CD4-positive, alpha-beta T cell treated with Interferon gamma for 1 hour (primary cell): ENCODE results near the gene TARBP1.
A peak's percentile ranks its signal among the peaks of the same experiment; 100 is the strongest.
"Not testable (repeated sequence)": the region's sequence is repeated elsewhere in the genome, so short reads cannot be mapped to it uniquely, and the experiment has no call there.

ENCODE experiments used
- DNase-seq: peaks from one replicate; pipeline ENCODE4 v3.0.0-alpha.2; 2020

Gene TARBP1

DNA sequence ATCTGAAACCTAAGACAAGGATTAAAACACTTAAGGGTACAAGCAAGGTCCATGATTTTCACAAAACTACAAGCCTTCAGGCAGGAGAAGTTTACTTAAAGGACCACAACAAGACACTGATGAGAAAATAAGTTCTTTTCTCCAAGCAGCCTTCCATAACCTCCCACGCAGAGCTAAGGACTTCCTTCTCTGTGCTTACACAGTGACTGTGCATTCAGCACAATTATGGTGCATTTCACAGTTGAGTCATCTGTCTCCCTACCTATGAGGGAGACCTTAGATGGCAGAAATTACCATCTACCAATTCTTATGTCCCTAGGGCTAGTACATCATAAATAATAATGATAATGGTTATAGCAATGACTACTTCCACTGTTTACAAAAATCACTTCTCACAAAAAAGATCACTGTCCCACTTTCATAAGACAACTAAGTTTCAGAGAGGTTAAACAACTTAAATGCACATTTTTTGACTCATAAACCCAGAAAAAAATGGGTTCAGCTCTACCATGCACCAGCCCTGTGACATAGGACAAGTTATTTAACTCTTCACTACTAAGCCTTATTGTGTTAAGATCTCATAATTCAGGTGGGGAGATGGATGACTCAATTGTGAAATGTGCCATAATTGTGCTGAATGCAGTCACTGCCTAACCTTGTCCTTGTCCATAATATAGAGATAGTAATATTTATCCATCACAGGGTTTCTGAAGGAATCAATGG is 45.3 kb downstream of the TARBP1 start:
- no peak for DNase-seq

DNA sequence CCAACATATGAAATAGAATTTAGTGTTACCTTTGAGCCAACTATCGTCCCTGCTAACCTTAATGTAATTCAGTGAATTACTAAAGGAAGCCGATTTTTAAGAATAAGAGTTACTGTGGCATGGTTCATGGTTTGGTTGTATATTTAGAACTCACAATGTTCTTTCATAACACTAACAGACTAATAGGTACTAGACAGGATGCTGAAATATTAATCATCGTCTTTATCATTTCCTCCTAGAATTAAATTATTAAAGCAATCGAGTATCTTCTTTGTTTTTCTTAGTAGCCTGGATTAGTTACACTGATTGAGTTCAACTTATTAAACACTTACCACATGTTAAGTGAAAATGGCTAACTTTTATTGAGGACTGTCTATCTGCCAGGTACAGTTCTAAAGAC is 47.7 kb downstream of the TARBP1 start:
- DNase-seq: no peak

DNA sequence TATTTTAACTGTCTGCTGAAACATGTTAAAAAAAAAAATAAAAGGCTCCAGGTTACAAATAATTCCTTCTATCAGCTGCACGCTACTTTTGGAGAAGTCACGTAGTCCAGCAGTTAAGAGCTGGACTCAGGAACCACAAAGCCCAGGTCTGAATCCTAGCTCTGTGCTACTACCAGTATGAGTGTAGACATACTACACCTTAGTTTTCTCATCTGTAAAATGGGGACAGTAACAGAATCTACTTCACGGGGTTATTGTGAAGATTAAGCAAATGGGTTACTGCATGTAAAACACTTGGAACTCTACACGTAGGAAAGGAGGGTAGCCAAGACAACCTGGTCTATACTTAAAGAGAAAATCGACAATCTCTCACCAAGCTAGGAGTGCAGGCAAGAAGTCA is 48.3 kb downstream of the TARBP1 start:
- no peak for DNase-seq

DNA sequence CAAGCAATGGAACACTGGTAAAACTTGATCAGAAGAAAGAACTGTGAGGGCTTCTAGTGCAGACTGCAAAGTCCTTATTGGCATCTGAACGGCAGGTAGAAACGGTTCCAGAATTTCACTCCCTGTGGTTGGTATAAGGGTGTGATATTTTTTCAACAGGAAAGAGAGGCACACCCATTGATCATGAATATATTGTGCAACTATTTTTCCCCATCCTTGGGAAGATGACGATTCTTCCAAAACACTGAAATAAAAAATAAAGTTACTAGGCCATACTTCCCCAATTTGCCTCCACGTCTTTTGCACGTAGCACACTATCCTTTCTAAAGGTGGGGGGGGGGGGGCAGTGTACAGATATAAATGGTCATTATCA is 49.6 kb downstream of the TARBP1 start:
- DNase-seq: no peak

DNA sequence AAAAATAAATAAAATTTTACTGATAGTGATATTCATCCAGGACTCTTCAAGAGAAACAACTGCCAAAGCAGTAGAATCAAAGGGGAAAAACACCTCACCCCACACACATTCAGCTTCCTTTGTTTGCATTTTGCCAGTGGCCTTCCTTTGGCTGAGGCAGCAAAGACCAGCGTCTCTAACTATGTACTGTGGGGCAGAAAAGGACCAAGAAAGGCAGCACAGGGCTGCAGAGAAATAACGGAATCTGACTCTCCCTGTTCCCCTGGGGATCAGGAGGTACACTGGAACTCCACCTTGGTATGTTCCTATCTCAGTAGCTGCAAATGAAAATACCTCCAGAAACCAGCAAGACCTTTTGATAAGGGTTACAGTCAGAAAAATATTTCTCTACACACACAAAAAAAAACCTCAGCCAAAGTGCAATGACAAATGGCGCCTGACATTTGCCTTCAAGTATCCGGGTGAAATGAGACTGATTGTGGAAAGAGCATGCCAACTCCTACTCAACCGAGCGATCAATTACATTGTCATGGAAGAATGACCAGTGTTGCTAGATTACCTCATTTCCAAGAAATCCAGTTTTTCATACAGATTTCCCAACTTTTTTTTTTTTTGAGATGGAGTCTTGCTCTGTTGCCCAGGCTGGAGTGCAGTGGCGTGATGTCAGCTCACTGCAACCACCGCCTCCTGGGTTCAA is 50.9 kb downstream of the TARBP1 start:
- DNase-seq: no peak

DNA sequence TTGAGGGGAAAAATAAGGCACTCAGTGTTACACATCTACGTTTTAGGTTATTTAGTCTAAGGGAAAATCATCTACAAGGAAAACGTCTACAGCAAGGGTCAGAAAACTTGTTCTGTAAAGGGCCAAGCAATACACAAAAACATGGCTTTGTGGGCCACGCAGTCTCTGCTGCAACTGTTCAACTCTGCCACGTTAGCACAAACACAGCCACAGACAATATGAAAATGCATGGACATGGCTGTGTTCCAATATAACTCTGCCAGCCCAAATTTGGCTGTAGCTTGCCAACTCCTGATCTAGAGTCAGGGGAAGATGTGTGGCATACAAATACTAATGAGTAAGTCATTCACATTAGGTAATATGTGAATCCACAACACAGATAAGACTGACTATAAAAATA is 65.0 kb downstream of the TARBP1 start:
- DNase-seq: no peak

DNA sequence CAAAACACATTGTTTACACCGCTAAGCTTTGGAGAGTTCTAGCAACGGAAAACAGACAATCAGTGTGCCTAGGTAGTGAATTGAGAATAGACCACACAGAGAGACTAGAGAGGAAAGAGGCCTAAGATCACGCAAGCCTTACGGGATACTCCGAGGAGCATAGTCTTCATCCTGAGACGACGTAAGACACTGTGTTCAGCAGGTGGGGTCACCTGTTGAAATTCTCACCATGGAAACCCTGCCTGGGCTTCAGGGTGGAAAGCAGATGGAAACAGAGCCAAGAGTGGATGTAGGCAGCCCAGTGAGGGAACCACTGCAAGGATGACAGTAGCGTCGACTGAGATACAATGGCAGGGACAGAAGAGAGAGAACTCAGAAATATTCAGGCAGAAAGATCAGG is 65.5 kb downstream of the TARBP1 start:
- no peak for DNase-seq

DNA sequence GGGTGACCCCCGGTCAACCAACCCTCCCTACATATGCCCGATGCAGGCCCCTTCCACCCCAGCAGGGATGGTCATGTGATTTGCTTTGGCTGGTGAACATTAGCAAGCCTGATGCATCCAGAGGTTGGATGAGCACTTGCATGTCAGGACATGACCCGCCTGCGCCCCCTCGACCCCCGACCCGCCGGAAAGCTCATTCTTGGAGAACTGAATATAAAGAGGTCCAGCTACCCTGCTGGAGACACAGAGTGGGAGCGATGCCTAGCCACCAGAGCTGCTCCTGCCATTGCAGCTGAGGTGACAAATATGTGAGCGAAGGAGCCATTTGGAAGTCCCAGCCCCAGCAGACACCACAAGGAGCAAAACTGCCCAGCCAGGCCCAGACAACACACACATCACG is 66.1 kb downstream of the TARBP1 start:
- no peak for DNase-seq

DNA sequence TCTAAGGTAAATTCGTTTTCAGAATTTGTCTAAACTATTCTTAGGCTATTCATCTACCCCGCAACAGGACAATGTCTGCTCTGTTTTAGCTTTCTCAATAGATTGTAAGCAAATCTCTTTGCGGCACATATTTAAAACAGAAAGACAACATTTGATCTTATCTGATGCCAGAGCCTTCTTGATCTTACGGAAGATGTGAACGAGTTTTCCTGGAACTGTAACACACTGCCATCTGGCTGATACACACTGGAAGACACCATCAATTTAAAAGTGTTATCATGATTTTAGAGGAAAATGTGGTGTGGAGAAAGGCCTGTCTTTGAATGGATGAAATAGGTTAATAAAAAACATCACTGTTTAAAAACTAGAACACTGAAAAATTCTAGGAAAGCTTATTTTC is 69.7 kb downstream of the TARBP1 start:
- DNase-seq: peak; percentile 12

DNA sequence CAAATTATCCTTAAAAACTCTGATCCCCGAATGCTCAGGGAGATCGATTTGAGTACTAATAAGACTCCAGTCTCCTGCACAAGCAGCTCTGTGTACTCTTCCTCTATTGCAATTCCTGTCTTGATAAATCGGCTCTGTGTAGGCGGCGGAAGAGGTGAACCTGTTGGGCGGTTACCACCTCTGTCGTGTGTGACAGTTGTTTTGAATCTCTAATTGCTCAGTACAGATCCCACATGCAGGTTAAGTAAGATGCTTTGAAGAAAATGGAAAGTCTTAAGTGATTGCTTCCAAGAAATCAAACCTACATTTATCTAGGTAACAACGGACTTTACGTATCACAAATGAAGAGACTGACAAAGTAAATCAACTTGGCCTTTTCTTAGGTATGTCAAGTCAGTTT is 70.2 kb downstream of the TARBP1 start:
- peak; percentile 61 for DNase-seq

DNA sequence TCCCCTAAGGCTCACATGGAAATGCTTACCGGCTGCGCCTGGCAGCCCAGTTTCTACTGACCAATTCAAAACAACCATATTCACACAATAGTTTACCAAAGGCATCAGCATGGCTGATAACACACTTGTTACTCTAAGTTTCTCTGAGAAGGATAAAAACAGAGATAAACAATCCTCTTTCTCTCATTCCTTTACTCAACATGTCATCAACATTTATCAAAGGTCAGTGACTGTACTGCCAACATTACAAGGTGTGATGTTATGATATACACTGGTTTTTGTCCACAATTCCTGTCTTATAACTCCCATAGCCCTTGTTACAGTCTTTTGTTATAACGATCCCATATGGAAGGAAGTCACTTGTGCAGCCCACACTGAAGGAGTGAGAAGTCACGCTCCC is 72.1 kb downstream of the TARBP1 start:
- DNase-seq: no peak

DNA sequence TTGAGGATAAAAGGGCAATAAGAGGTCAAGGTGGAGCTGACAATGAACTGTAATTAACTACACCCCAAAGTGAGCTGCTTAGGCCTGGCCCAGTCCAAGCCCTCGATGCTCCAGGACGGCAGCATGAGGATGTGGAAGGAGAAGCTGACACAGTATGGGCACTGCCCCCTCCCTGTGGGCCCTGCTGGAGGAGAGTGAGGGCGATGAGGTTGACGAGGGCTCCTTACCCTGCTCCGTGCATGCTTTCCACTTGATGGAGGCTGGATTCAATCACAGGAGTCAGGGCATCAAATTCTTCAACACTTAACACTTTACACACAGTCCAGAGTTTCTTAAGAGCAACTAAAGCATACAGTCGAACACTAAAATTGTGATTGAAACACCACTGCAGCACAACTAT is 73.3 kb downstream of the TARBP1 start:
- no peak for DNase-seq

DNA sequence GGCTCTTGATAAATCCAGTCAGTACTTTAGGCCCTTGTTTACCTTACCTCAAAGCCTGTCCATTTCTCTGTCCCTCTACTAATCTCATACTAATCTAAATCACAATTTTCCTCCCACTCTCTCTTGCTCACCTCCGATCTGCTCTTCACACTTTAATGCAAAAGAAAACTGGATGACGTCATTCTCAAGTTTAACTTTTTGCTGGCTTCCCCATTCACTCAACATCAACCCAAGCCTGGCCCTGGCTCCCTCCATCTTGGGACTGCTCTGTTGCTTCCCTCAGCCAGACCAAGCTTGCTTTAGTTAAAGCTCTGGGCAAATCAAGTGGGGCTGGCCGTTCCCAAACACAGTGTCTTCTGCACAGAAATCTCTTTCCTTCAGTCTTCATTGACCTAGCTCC is 76.0 kb downstream of the TARBP1 start:
- DNase-seq: no peak

DNA sequence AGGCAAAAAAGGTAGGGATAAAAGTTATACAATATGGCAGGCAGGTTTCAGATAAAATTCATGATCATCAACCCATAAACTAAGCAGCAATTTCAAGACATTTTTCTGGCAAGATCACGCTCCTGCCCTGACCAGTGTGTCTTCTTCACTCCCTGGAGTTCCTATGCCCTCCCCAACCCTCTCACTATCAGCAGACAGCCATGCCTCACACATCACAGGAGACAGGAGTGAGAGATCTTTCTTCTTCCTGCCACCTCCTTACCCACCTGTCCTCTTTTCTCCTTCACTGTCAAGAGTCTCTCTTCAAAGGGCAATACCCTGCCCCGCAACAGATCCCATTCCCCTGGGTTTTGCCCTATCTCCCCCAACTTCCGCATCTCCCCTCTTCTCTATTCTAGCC is 77.3 kb downstream of the TARBP1 start:
- DNase-seq: no peak

DNA sequence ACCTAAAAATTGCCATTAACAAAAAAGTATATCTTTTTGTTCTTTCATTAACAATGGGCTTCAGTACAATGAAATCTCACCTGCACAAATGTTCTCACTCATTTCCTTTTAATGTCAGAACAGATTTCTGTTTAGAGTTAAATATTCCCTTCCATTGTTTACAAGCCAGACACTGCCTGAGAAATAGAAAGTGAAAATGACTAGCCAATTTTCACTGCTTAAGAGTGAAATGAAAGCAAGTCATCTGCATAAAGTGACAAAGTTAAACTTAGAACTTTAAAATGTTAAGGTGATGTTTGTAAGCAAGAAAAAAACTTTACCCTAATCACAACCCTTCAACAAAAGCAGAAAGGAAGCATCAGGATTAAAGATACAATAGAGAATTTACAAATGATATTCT is 78.2 kb downstream of the TARBP1 start:
- no peak for DNase-seq

DNA sequence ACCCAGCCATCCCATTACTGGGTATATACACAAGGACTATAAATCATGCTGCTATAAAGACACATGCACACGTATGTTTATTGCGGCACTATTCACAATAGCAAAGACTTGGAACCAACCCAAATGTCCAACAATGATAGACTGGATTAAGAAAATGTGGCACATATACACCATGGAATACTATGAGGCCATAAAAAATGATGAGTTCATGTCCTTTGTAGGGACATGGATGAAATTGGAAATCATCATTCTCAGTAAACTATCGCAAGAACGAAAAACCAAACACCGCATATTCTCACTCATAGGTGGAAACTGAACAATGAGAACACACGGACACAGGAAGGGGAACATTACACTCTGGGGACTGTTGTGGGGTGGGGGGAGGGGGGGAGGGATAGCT is 79.5 kb downstream of the TARBP1 start:
- DNase-seq: not testable (repeated sequence)

DNA sequence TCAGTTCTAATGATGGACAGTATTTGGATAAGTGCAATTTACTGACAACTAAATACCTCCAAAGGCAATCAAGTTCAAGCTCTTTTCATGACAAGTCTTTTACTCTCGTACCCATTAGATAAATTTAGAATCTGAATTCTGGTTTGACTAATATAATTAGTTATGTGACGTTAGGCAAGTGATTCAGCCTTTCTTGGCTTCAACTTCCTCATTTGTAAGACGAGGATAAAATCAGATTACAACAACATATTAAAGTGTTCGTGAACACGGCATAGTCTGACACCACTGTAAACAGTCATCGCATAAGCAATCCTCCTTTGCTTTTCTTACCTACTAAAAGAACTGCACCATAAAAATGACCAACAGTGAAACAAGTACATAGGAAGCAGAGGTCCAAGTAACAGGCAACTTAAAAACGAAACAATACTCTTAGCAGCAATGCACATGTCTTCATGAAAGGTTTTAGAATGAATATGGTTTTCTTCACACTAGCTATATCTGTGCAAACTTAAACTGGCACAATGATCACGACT is 80.1 kb downstream of the TARBP1 start:
- DNase-seq: no peak

DNA sequence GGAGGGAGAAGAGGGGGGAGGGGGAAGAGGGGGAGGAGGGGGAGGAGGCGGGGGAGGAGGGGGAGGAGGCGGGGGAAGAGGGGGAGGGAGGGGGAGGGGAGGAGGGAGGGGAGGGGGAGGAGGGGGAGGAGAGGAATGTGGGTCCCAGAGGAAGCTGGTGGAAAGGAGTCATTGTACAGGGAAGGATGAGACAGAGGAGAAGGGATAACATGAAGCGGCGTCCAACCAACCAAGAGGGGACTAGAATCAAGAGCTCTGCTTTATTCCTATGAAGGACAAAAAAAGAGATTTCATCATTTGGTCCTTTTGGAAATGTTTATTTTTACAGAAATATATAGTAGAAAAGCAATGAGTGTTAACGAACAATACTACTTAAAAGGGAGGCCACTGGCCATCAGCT is 81.2 kb downstream of the TARBP1 start:
- DNase-seq: no peak

DNA sequence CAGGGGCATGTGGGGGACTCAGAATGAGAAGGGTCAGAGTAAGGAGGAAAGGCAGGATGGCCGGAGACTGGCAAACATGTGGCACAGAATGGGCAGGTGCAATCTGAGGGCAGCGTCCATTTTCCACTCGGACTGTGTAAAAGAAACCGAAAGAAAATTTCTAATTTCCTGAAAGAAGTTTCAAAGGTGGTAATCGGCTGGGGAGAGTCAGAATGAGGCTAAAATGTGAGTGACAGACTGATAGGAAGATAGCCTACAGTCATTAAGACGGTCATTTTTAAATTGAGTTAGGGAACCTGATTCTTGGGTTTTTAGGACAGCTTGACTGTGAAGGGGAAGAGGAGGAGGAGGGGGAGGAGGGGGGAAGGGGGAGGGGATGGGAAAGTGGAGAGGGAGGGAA is 82.1 kb downstream of the TARBP1 start:
- DNase-seq: no peak

DNA sequence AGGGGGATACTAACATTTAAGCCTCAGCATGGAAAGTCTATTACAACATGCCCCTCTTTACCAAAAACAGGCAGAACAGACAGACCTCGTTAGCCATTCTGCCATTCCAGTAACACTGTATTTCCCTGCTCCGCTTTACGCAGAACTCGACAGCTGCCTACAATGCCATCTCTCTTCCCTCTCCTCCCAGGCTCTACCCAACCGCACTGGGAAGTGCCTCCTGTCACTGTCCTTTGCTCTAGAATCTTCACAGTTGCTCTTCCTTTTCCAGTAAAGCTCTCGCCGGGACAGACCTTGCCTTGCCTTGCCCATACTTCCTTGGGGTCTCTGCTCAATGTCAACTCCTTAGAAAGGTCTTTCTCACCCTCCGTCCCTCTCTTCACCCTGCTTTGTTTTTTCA is 82.9 kb downstream of the TARBP1 start:
- DNase-seq: no peak

DNA sequence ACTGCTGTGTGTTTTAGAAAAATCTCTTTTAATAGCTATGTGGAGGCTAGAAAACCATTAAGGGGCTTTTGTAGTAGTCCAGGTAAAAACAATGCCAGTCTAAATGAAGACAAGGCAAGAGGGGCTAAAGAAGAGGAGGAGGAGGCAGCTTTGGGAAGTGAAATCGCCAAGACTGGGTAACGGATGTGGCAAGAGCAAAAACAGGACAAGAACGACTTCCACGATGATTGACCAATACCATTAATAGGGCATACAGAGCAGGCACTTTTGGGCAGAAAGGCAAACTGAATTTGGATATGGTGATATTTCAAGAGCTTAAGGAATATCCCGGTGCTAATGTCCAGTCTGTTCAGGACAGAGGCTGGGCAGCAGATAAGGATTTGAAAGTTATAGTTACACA is 83.7 kb downstream of the TARBP1 start:
- DNase-seq: no peak

DNA sequence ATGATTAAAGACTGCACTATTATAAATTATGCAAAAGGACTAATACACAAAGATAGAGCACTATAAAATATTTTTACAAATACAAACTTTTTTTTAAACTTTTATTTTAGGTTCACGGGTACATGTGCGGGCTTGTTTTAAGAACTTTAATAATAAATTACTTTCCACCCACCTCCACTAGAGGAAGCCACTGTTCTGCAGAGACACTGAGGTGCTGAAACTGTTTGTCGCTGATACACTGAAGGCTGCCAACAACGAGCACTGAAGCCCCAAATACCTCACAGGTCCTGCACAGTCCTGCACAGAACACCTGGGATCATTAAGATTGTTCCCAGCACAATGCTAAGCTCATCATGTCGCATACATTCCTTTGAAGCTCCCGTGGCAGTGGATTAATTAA is 85.8 kb downstream of the TARBP1 start:
- no peak for DNase-seq

DNA sequence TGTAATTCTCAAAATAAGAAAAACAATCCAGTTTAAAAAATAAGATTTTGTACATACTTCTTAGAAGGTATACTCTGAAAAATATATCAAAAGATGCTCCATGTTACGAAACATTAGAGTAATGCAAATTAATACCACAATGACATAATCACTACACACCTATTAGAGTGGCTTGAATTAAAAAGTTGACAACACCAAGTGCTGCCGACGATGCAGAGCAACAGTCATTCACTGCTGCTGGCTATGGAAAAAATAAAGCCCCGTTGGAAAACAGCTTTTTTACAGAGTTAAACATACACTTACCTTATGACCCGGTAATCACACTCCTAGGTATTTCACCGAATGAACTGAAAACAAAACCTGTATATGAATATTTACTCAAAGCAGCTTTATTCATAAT is 90.9 kb downstream of the TARBP1 start:
- no peak for DNase-seq

DNA sequence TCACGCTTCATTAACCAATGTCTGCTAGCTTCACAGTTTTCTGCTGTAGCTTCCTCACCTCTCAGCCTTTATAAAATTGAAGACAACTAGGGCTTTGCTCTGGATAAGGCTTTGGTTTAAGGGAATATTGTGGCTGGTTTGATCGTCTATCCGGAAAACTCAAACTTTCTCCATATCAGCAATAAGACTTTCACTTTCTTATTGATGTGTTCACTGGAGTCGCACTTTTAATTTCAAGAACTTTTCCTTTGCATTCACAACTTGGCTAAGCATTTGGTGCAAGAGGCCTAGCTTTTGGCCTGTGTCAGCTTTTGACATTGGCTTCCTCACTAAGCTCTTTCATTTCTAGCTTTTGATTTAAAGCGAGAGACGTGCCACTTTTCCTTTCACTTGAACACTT is 92.9 kb downstream of the TARBP1 start:
- no peak for DNase-seq
